Measurements from ENCODE around the gene NDRG3.

NDRG3 gene

DNA sequence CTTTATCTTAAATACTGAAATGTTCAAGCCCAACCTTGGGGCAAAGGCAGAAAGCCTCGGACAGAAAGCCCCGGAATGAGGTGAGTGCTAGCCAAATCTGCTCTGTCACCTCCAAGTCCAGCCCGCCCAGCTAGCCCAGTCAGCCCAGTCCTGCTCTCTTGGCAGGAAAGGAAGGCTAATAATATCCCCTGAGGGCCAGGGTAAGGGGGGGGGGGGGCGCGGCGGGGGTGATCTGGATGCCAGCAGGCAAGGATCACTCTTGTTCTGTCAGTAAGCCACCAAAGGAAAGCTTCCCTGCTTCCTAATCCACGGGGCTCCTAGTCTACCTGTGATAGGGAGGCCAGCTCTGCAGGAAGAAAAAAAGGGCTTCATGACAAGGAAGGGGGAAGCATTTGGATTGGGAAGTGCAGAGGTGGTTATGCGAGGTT is 1.1 kb downstream of the NDRG3 start:
- peak overlapping the region; percentile 73 for H3K9ac ChIP-seq (ENCODE audit: low read length)
- peak overlapping the region; percentile 42 for H3K27ac ChIP-seq (ENCODE audit: low read depth, low read length)
- H4K5ac ChIP-seq (ENCODE audit: low read length) = no peak overlapping the region
- H3K4ac ChIP-seq (ENCODE audit: low read depth, low read length) = no peak overlapping the region
- no peak overlapping the region for H2BK15ac ChIP-seq (replicated peaks; ENCODE audit: low read depth)
- H3K18ac ChIP-seq (ENCODE audit: low read length) = no peak overlapping the region
- peaks cover 5% of the 10 kb centered on the region for H3K79me1 ChIP-seq (ENCODE audit: low read length)
- H3K27me3 ChIP-seq (ENCODE audit: insufficient read depth, low read length, poor library complexity) = no peaks in the 10 kb centered on the region
- H3K4me3 ChIP-seq (ENCODE audit: low read length) = no peak overlapping the region
- peaks cover 4% of the 10 kb centered on the region for H3K4me1 ChIP-seq (ENCODE audit: control insufficient read depth, low read depth, low read length)
- H4K8ac ChIP-seq (ENCODE audit: low read depth, low read length) = no peak overlapping the region
- no peak overlapping the region for H2BK120ac ChIP-seq (ENCODE audit: low read depth, low read length)
- H2BK5ac ChIP-seq (ENCODE audit: low read length) = no peak overlapping the region
- peak overlapping the region; percentile 82 for H3K56ac ChIP-seq (ENCODE audit: low read length)
- H3K36me3 ChIP-seq (ENCODE audit: control insufficient read depth, insufficient read depth, low read length) = no peaks in the 10 kb centered on the region
- H3K79me2 ChIP-seq (ENCODE audit: control insufficient read depth, insufficient read depth, low read length) = no peaks in the 10 kb centered on the region
- no peak overlapping the region for H2AK5ac ChIP-seq (ENCODE audit: low read length)
- no peak overlapping the region for H3K23ac ChIP-seq (ENCODE audit: low read length)
- DNase-seq = peak; percentile 83
- H3K4me2 ChIP-seq (ENCODE audit: low read length) = peak overlapping the region; percentile 99
- no CpG with 5 or more reads among the region's 8 CpGs for WGBS (ENCODE audit: extremely low coverage, insufficient coverage, low lambda C conversion rate)

DNA sequence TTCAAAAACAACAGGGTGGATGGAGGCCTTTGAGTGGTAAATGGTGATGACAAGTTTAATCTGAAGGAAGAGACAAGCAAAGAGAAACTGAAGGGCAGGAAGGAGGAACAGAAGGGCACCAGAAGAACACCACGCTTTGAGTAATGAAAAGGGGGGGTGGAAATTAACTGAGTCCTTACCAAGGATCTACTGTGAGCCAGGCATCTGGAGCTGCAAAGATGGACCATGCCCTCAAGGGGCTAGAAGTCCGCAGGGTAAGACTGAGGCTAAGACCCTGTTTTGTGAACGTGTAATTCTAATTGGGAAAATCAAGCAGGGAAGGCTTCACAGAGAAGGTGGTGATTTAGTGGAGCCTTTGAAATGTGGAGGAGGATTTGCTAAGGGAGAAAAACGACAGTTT is 1.6 kb downstream of the NDRG3 start:
- no peaks in the 10 kb centered on the region for H3K79me2 ChIP-seq (ENCODE audit: control insufficient read depth, insufficient read depth, low read length)
- H3K4ac ChIP-seq (ENCODE audit: low read depth, low read length) = no peak overlapping the region
- WGBS (ENCODE audit: extremely low coverage, insufficient coverage, low lambda C conversion rate) = no CpG with 5 or more reads among the region's 4 CpGs
- peak overlapping the region; percentile 25 for H3K4me2 ChIP-seq (ENCODE audit: low read length)
- H3K4me1 ChIP-seq (ENCODE audit: control insufficient read depth, low read depth, low read length) = peaks cover 4% of the 10 kb centered on the region
- H3K4me3 ChIP-seq (ENCODE audit: low read length) = no peak overlapping the region
- H2BK120ac ChIP-seq (ENCODE audit: low read depth, low read length) = no peak overlapping the region
- H2BK15ac ChIP-seq (replicated peaks; ENCODE audit: low read depth) = no peak overlapping the region
- no peaks in the 10 kb centered on the region for H3K27me3 ChIP-seq (ENCODE audit: insufficient read depth, low read length, poor library complexity)
- H3K27ac ChIP-seq (ENCODE audit: low read depth, low read length) = peak overlapping the region; percentile 27
- peak overlapping the region; percentile 55 for H2BK5ac ChIP-seq (ENCODE audit: low read length)
- H2AK5ac ChIP-seq (ENCODE audit: low read length) = no peak overlapping the region
- H3K9ac ChIP-seq (ENCODE audit: low read length) = peak overlapping the region; percentile 44
- peaks cover 5% of the 10 kb centered on the region for H3K79me1 ChIP-seq (ENCODE audit: low read length)
- no peak overlapping the region for H4K5ac ChIP-seq (ENCODE audit: low read length)
- DNase-seq = no peak
- H4K8ac ChIP-seq (ENCODE audit: low read depth, low read length) = no peak overlapping the region
- H3K36me3 ChIP-seq (ENCODE audit: control insufficient read depth, insufficient read depth, low read length) = no peaks in the 10 kb centered on the region
- peak overlapping the region; percentile 78 for H3K56ac ChIP-seq (ENCODE audit: low read length)
- H3K23ac ChIP-seq (ENCODE audit: low read length) = peak overlapping the region; percentile 48
- no peak overlapping the region for H3K18ac ChIP-seq (ENCODE audit: low read length)

DNA sequence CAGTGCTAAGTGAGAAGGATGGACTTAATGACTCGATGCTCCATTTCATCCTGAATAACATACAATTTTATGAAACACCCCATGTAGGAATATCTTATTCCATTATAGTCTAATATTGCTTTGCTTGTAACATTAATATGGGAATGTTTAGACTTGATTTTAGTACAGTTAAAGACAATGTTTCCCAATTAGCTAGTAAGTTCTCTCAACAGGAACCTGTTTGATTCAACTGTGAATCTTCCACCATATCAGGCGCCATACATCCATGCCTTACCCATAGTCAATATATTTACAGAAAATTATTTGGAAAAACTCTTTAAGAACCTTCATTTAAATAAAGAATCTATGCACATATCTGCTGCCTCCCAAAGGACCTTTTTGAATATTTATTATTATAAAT is 3.3 kb downstream of the NDRG3 start:
- no peak overlapping the region for H3K18ac ChIP-seq (ENCODE audit: low read length)
- H2BK120ac ChIP-seq (ENCODE audit: low read depth, low read length) = no peak overlapping the region
- H3K79me1 ChIP-seq (ENCODE audit: low read length) = peaks cover 5% of the 10 kb centered on the region
- H3K4ac ChIP-seq (ENCODE audit: low read depth, low read length) = no peak overlapping the region
- WGBS (ENCODE audit: extremely low coverage, insufficient coverage, low lambda C conversion rate) = no CpG with 5 or more reads among the region's 2 CpGs
- no peak overlapping the region for H4K5ac ChIP-seq (ENCODE audit: low read length)
- no peak overlapping the region for H3K4me3 ChIP-seq (ENCODE audit: low read length)
- H3K27ac ChIP-seq (ENCODE audit: low read depth, low read length) = no peak overlapping the region
- H2BK15ac ChIP-seq (replicated peaks; ENCODE audit: low read depth) = no peak overlapping the region
- H4K8ac ChIP-seq (ENCODE audit: low read depth, low read length) = no peak overlapping the region
- H3K79me2 ChIP-seq (ENCODE audit: control insufficient read depth, insufficient read depth, low read length) = no peaks in the 10 kb centered on the region
- H3K4me1 ChIP-seq (ENCODE audit: control insufficient read depth, low read depth, low read length) = peaks cover 5% of the 10 kb centered on the region
- no peak for DNase-seq
- H3K23ac ChIP-seq (ENCODE audit: low read length) = no peak overlapping the region
- no peak overlapping the region for H3K9ac ChIP-seq (ENCODE audit: low read length)
- H3K36me3 ChIP-seq (ENCODE audit: control insufficient read depth, insufficient read depth, low read length) = no peaks in the 10 kb centered on the region
- H3K4me2 ChIP-seq (ENCODE audit: low read length) = no peak overlapping the region
- no peaks in the 10 kb centered on the region for H3K27me3 ChIP-seq (ENCODE audit: insufficient read depth, low read length, poor library complexity)
- no peak overlapping the region for H3K56ac ChIP-seq (ENCODE audit: low read length)
- H2BK5ac ChIP-seq (ENCODE audit: low read length) = no peak overlapping the region
- no peak overlapping the region for H2AK5ac ChIP-seq (ENCODE audit: low read length)

DNA sequence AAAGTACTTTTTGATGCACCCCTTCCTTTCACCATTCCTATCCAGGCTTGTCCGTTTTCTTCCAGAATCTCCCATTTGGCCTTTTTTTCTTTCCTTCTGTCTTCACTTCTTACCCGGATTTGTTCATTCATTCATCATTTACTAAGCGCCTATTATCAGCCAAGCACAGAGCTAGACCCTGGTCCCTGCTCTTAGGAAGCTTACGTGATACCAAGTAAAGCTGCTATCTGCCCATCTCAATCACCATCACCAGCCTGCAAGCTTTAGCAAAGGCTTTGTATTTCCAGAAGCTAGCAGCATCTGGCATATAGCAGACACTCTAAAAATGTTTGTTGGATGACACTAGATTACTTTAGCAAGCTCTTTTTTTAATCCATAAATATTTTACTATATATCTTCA is 4.8 kb downstream of the NDRG3 start:
- no peaks in the 10 kb centered on the region for H3K27me3 ChIP-seq (ENCODE audit: insufficient read depth, low read length, poor library complexity)
- WGBS (ENCODE audit: extremely low coverage, insufficient coverage, low lambda C conversion rate) = no CpG with 5 or more reads among the region's 4 CpGs

DNA sequence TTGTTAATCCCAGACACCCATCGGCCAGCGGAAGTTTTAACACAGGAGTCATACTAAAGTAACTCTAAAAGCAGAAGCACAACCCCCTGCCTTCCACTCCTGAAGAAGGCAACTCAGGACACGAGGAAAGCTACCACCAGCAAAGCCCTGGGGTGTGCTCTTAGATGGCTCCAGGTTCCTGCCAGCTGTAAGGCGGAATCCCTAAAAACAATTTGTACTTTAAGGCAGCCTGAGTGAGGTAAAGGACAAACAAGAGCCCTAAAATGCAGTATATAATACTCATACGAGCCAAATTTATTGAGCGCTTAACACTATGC is 8.7 kb downstream of the NDRG3 start:
- Histone ChIP-seq H2BK5ac (ENCODE audit: low read length) (no peak overlapping the region), H3K9ac (ENCODE audit: low read length) (no peak overlapping the region), H3K4me1 (ENCODE audit: control insufficient read depth, low read depth, low read length) (peaks cover 28% of the 10 kb centered on the region), H3K18ac (ENCODE audit: low read length) (peak overlapping the region; percentile 45), H4K8ac (ENCODE audit: low read depth, low read length) (no peak overlapping the region), H3K56ac (ENCODE audit: low read length) (no peak overlapping the region), H4K5ac (ENCODE audit: low read length) (no peak overlapping the region), H3K36me3 (ENCODE audit: control insufficient read depth, insufficient read depth, low read length) (no peaks in the 10 kb centered on the region), H2AK5ac (ENCODE audit: low read length) (no peak overlapping the region), H3K4ac (ENCODE audit: low read depth, low read length) (peak overlapping the region; percentile 55), H3K23ac (ENCODE audit: low read length) (no peak overlapping the region), H2BK15ac (replicated peaks; ENCODE audit: low read depth) (no peak overlapping the region), H3K27me3 (ENCODE audit: insufficient read depth, low read length, poor library complexity) (no peaks in the 10 kb centered on the region), H3K79me1 (ENCODE audit: low read length) (peaks cover 13% of the 10 kb centered on the region), H2BK120ac (ENCODE audit: low read depth, low read length) (peak overlapping the region; percentile 83), H3K4me3 (ENCODE audit: low read length) (no peak overlapping the region), H3K79me2 (ENCODE audit: control insufficient read depth, insufficient read depth, low read length) (peaks cover 9% of the 10 kb centered on the region), H3K4me2 (ENCODE audit: low read length) (no peak overlapping the region), H3K27ac (ENCODE audit: low read depth, low read length) (peak overlapping the region; percentile 25)
- WGBS (ENCODE audit: extremely low coverage, insufficient coverage, low lambda C conversion rate) = no CpG with 5 or more reads among the region's 6 CpGs
- no peak for DNase-seq

More for the DNA sequence above, 4.8 kb downstream of the NDRG3 start:
- Histone ChIP-seq H3K4me1 (ENCODE audit: control insufficient read depth, low read depth, low read length) (peaks cover 14% of the 10 kb centered on the region), H3K4me2 (ENCODE audit: low read length) (no peak overlapping the region), H3K56ac (ENCODE audit: low read length) (no peak overlapping the region), H3K4me3 (ENCODE audit: low read length) (no peak overlapping the region), H3K23ac (ENCODE audit: low read length) (no peak overlapping the region), H2AK5ac (ENCODE audit: low read length) (no peak overlapping the region), H3K9ac (ENCODE audit: low read length) (no peak overlapping the region), H3K79me1 (ENCODE audit: low read length) (peaks cover 7% of the 10 kb centered on the region), H3K79me2 (ENCODE audit: control insufficient read depth, insufficient read depth, low read length) (no peaks in the 10 kb centered on the region), H4K8ac (ENCODE audit: low read depth, low read length) (no peak overlapping the region), H3K18ac (ENCODE audit: low read length) (no peak overlapping the region), H4K5ac (ENCODE audit: low read length) (no peak overlapping the region), H3K27ac (ENCODE audit: low read depth, low read length) (no peak overlapping the region), H3K36me3 (ENCODE audit: control insufficient read depth, insufficient read depth, low read length) (no peaks in the 10 kb centered on the region), H2BK15ac (replicated peaks; ENCODE audit: low read depth) (no peak overlapping the region), H3K4ac (ENCODE audit: low read depth, low read length) (no peak overlapping the region), H2BK5ac (ENCODE audit: low read length) (no peak overlapping the region), H2BK120ac (ENCODE audit: low read depth, low read length) (peak overlapping the region; percentile 21)
- DNase-seq = no peak

DNA sequence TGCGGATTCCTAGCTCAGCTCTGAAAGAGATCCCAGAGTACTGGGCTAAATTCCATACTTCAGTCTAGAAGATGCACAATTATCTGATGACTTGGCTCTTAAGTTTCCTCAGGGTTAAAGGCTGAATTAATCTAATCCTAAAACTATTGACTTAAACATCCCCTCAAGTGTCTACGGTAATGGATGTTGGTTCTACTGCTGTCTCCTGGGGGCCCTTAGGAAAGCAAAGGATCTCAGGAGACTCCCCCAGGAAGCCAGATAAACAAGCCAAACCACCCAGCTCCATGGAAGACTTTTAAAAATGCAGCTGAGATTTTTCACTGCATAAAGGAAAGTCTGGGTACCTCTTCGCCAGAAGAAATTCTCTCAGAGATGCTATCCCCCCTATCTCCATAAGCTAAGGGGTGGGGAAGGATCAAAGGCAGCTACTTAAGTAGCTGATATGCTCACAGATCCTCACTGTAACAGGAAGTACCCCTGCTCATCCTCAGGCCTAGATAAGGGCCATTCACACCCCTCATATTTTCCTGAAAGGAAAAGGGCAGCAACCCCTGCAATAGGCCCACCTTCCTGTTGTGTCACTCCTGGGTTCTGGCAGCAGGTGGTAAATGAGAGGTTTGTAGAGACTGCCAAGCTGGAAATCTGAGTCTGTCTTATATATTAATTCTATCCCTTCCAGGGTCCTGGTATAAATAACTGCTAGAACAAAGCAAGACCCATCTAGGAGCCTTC is 9.3 kb downstream of the NDRG3 start:
- H2BK120ac ChIP-seq (ENCODE audit: low read depth, low read length) = peak overlapping the region; percentile 83
- no peak overlapping the region for H4K5ac ChIP-seq (ENCODE audit: low read length)
- peaks cover 9% of the 10 kb centered on the region for H3K79me2 ChIP-seq (ENCODE audit: control insufficient read depth, insufficient read depth, low read length)
- no peak overlapping the region for H2BK5ac ChIP-seq (ENCODE audit: low read length)
- no peak overlapping the region for H3K23ac ChIP-seq (ENCODE audit: low read length)
- H4K8ac ChIP-seq (ENCODE audit: low read depth, low read length) = no peak overlapping the region
- no peak overlapping the region for H2BK15ac ChIP-seq (replicated peaks; ENCODE audit: low read depth)
- H3K4me1 ChIP-seq (ENCODE audit: control insufficient read depth, low read depth, low read length) = peaks cover 29% of the 10 kb centered on the region
- H3K4me3 ChIP-seq (ENCODE audit: low read length) = no peak overlapping the region
- H3K4ac ChIP-seq (ENCODE audit: low read depth, low read length) = peak overlapping the region; percentile 55
- no peak overlapping the region for H3K9ac ChIP-seq (ENCODE audit: low read length)
- H3K56ac ChIP-seq (ENCODE audit: low read length) = peak overlapping the region; percentile 1
- H3K4me2 ChIP-seq (ENCODE audit: low read length) = no peak overlapping the region
- H2AK5ac ChIP-seq (ENCODE audit: low read length) = no peak overlapping the region
- H3K27ac ChIP-seq (ENCODE audit: low read depth, low read length) = peak overlapping the region; percentile 76
- DNase-seq = peak; percentile 96
- no peaks in the 10 kb centered on the region for H3K27me3 ChIP-seq (ENCODE audit: insufficient read depth, low read length, poor library complexity)
- H3K79me1 ChIP-seq (ENCODE audit: low read length) = peaks cover 13% of the 10 kb centered on the region
- H3K36me3 ChIP-seq (ENCODE audit: control insufficient read depth, insufficient read depth, low read length) = no peaks in the 10 kb centered on the region
- no CpG with 5 or more reads among the region's 3 CpGs for WGBS (ENCODE audit: extremely low coverage, insufficient coverage, low lambda C conversion rate)
- H3K18ac ChIP-seq (ENCODE audit: low read length) = peak overlapping the region; percentile 95

Data from mesendoderm (in vitro differentiated cells).